ENCODE results near the gene LRRC75B. TPM values are rescaled to one million over a fixed set of nuclear protein-coding genes. Genes with fewer than 3 reads are reported as not detected.

The LRRC75B gene
- total and polyA plus RNA-seq, 2 of the 13 experiments (the other 11 are each of a cell fraction or from before 2014, with no cell fraction given): 11.8 to 34.8 TPM

DNA sequence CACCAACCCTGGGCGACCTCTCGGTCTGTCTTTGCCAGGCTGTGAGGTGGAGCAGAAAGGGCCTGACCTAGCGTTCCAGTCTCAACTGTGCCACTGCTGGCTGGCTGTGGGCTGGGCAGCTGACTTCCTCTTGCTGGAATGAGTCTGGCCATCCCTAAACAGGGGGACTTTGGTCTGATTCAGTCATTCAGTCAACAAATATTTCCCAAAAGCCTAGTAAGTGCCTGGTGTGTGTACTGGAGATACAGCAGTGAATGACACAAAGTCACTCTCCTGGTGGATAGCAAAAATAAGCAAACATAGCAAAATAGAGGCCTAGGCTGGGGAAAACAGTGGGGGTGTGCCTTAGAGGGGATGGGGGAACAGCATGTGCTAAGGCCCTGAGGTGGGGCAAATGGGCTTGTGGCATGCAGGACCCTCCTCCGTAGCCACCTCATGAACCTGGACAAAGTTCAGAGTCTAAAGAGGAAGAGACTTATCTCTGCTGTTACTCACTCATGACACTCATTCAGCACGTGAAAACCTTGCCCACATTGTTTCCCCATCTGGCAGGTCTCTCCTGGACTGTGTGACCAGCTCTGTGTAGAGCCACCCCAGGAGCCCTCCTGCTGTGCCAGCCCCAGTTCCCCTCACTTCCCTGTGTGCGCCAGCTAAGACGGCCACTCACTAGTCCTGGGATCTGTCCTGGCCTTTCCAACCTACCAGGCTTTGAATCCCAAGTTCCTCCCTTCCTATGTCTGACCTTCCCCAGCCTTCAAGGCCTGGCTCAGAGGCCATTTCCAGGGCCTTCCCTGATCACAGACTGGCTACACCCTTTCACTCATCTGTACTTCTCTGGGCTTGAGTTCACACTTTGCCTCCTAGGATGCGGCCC lies 42.6 kb downstream of the LRRC75B start (continued):
- TF ChIP-seq ESRRA (CRISPR knock-in tag; IDR thresholded peaks at IDR 0.05; ENCODE audit: low read depth) (peak; percentile 85; the same call in 1 of the 2 replicates), SMYD3 (CRISPR knock-in tag; IDR thresholded peaks at IDR 0.05) (peak; percentile 98; the same call in 1 of the 2 replicates), THYN1 (CRISPR knock-in tag; IDR thresholded peaks at IDR 0.05; ENCODE audit: borderline replicate concordance, low read depth) (no peak), HOXA3 (CRISPR knock-in tag; IDR thresholded peaks at IDR 0.05) (peak; percentile 81; the same call in 1 of the 2 replicates), ZNF605 (CRISPR knock-in tag; IDR thresholded peaks at IDR 0.05) (peak; percentile 91), SIN3A (IDR thresholded peaks at IDR 0.05; ENCODE audit: borderline replicate concordance, low read depth, low read length) (peak; percentile 78; the same call in 1 of the 2 replicates), BCL6 (CRISPR knock-in tag; IDR thresholded peaks at IDR 0.05) (peak; percentile 78), ZNF552 (CRISPR knock-in tag; IDR thresholded peaks at IDR 0.05; ENCODE audit: borderline replicate concordance) (peak; percentile 81), TCF7 (IDR thresholded peaks at IDR 0.05; ENCODE audit: low read depth) (peak; percentile 49), POLR2AphosphoS5 (IDR thresholded peaks at IDR 0.05; ENCODE audit: low read depth, low read length) (peak; percentile 43), ASH2L (IDR thresholded peaks at IDR 0.05; ENCODE audit: insufficient read length, low read depth, low read length) (peak; percentile 97), RAD51 (IDR thresholded peaks at IDR 0.05; ENCODE audit: borderline replicate concordance) (peak; percentile 14; the same call in 1 of the 2 replicates), IKZF1 (IDR thresholded peaks at IDR 0.05) (no peak), AHR (CRISPR knock-in tag; IDR thresholded peaks at IDR 0.05) (0 out of 2 replicates have a peak, but pooled peaks have one; percentile 32), HOXA7 (CRISPR knock-in tag; IDR thresholded peaks at IDR 0.05) (no peak), ZNF543 (CRISPR knock-in tag; IDR thresholded peaks at IDR 0.05) (peak; percentile 59; the same call in 1 of the 2 replicates), ZNF446 (CRISPR knock-in tag; IDR thresholded peaks at IDR 0.05) (no peak), ZNF484 (CRISPR knock-in tag; IDR thresholded peaks at IDR 0.05; ENCODE audit: borderline replicate concordance, low read depth) (no peak), PLRG1 (conservative IDR thresholded peaks at IDR 0.05) (no peak)
- TF ChIP-seq, protein P1, sequence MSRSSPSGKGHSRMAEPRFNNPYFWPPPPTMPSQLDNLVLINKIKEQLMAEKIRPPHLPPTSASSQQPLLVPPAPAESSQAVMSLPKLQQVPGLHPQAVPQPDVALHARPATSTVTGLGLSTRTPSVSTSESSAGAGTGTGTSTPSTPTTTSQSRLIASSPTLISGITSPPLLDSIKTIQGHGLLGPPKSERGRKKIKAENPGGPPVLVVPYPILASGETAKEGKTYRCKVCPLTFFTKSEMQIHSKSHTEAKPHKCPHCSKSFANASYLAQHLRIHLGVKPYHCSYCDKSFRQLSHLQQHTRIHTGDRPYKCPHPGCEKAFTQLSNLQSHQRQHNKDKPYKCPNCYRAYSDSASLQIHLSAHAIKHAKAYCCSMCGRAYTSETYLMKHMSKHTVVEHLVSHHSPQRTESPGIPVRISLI (CRISPR knock-in tag; IDR thresholded peaks at IDR 0.05; ENCODE audit: borderline replicate concordance): 0 out of 2 replicates have a peak, but pooled peaks have one; percentile 10
- TF ChIP-seq, protein P2, sequence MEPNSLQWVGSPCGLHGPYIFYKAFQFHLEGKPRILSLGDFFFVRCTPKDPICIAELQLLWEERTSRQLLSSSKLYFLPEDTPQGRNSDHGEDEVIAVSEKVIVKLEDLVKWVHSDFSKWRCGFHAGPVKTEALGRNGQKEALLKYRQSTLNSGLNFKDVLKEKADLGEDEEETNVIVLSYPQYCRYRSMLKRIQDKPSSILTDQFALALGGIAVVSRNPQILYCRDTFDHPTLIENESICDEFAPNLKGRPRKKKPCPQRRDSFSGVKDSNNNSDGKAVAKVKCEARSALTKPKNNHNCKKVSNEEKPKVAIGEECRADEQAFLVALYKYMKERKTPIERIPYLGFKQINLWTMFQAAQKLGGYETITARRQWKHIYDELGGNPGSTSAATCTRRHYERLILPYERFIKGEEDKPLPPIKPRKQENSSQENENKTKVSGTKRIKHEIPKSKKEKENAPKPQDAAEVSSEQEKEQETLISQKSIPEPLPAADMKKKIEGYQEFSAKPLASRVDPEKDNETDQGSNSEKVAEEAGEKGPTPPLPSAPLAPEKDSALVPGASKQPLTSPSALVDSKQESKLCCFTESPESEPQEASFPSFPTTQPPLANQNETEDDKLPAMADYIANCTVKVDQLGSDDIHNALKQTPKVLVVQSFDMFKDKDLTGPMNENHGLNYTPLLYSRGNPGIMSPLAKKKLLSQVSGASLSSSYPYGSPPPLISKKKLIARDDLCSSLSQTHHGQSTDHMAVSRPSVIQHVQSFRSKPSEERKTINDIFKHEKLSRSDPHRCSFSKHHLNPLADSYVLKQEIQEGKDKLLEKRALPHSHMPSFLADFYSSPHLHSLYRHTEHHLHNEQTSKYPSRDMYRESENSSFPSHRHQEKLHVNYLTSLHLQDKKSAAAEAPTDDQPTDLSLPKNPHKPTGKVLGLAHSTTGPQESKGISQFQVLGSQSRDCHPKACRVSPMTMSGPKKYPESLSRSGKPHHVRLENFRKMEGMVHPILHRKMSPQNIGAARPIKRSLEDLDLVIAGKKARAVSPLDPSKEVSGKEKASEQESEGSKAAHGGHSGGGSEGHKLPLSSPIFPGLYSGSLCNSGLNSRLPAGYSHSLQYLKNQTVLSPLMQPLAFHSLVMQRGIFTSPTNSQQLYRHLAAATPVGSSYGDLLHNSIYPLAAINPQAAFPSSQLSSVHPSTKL (CRISPR knock-in tag; IDR thresholded peaks at IDR 0.05): peak; percentile 92
- TF ChIP-seq, protein P3, sequence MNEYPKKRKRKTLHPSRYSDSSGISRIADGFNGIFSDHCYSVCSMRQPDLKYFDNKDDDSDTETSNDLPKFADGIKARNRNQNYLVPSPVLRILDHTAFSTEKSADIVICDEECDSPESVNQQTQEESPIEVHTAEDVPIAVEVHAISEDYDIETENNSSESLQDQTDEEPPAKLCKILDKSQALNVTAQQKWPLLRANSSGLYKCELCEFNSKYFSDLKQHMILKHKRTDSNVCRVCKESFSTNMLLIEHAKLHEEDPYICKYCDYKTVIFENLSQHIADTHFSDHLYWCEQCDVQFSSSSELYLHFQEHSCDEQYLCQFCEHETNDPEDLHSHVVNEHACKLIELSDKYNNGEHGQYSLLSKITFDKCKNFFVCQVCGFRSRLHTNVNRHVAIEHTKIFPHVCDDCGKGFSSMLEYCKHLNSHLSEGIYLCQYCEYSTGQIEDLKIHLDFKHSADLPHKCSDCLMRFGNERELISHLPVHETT (CRISPR knock-in tag; conservative IDR thresholded peaks at IDR 0.05): peak; percentile 81

All from HepG2 (cell line).